GM18909 (cell line): Measurements from ENCODE around the gene CAMK2B.

Source experiments
- ATAC-seq: cut with Tn5 transposase; IDR thresholded peaks from one replicate; pipeline ENCODE4 v1.9.1; 2021; ENCODE audit warnings: mild to moderate bottlenecking; ENCODE audit not compliant: unreplicated experiment, poor library complexity

CAMK2B gene

GRCh38 chr7:44278451-44279161 is 46.8 kb downstream of the CAMK2B start:
- no peak for ATAC-seq

DNA sequence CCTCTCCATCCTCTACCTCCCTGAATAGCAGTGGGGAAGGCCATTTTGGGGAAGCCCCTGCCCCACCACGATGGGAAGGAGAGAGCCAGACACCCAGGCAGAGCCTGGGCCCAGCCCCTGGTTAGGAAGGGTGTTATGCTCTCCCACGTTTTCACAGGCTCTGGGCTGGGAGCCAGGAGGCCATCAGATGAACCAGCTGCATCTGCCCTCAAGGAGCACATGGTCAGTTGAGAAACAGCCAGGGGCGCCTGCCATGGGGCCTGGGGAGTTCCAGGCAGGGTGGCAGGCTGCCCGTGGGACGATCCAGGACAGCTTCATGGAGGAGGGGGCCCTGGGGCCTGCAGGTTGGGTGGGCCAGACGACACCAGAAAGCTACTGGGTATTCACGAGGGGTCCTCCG is 47.5 kb downstream of the CAMK2B start:
- no peak for ATAC-seq

- no peak for ATAC-seq
Observed at GRCh38 chr7:44277391-44277790, 48.0 kb downstream of the CAMK2B start.

GRCh38 chr7:44276571-44277221 is 48.7 kb downstream of the CAMK2B start:
- ATAC-seq = no peak

GRCh38 chr7:44275957-44276570 is 49.3 kb downstream of the CAMK2B start:
- no peak for ATAC-seq

DNA sequence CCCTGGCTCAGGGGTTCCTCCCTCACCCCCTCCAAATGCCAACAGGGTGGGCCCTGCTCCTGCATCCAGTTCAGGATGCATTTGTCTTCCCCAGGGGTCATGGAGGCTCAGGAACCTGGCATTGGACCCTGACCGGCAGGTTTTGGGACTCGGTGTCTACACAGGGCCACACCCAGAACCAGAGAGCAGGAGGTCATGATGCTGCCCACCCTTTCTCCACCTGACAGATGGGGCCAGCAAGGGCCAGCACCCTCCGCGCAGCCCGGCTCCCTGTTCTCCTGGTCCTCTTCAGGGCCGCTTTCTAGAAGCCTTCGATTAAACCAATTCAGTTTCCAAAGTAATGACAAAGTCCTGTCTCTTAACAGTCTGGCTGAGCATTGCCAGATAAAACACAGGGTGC is 50.2 kb downstream of the CAMK2B start:
- no peak for ATAC-seq

DNA sequence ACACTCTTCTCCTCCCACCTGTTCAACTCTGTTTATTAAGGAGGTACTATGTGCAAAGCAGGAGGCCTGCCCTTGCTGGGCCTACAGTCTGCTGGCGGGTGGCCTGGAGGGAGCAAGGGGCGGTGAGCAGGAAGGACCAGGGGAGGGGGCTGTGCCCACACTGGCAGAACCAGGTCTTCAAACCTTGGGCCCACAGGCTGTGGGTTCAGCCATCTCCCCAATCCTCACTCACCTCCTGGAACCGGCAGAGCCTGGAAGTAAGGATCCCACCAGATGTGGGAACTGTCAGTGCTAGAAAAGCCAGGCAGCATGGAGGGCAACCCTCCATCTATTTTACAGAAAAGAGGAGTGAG is 50.8 kb downstream of the CAMK2B start:
- no peak for ATAC-seq

DNA sequence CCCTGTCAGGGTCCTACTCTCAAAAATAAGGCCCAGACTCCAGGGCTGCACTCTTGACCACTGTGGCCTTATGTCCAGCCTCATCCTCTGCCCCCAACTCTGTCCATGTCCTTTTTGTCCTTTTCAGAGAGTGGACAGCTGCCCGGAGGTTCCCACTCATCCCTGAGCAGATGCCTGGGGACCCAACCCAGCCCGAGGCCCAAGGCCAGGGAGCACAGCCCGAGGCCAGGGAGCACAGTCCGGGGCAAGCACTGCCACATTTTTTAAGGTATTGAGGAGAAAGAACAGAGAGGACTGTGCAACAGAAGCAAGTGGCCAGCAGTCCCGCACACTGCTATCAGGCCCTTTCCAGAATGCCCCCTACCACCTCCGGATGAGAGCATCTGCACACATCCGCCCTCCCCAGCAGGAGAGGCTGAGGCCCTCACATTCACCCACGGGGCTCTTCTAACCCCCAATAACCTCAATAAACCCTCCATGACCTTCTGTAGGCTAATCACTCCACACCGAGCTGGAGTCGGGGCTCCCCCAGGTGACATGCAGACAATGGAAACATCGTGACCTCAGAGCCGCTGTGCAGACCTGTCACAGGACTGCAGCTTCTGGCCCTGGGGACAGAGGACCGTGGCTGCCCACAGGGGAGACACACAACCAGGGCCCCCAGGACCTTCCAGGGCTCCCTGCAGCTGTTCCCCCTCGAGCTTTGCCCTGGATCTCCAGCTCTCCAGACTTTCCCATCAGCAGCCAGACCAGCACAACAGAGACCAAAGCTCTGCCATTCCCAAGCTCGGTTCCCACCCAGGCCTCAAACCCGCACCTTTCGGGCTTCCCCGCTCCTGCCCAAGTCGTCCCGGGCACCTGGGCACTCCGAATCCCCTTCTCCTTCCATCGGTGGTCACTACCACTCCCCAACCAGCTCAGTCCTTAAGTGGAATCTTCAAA is 51.4 kb downstream of the CAMK2B start:
- ATAC-seq = no peak

- ATAC-seq = no peak
Observed at GRCh38 chr7:44272981-44273380, 52.4 kb downstream of the CAMK2B start.

DNA sequence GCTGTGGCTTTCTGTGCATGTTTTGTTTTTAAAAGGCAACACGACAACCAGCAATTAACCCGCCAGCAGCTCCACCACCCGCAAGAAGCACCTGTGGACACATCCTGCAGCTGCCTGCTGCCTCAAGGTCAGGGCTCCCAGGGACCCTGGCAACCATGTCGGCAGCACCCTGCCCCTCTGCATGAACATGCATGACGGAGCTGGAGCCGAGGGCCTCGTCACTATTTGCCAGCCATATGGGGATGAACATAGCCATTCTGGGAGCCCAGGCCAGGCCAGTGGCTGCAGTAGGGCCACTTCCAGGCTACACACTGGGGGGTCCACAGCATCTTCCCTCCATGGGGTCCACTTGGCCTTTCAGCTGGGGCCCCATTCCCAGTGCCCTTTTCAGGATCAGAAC is 52.9 kb downstream of the CAMK2B start:
- ATAC-seq = no peak

- ATAC-seq = no peak
Observed at GRCh38 chr7:44269943-44270493, 55.4 kb downstream of the CAMK2B start.

GRCh38 chr7:44269417-44269816 is 56.0 kb downstream of the CAMK2B start:
- ATAC-seq = no peak

DNA sequence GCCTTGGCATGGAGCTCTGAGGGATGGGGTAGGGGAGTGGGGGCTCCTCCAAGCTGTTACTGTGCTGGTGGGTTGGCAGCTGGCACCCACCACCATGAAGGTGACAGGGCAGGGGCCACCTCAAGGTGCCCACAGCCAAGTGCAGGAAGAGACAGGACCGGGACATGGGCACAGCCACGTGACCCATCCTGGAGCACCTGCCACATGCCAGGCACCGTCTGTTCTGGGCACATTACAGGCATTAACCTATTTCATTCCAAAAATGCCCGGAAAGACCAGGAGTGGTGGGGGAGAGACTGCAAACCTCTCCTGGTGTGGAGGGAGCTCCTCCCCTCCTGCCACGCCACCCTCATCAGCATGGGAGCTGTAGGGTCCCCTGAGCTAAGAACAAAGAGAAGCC is 56.7 kb downstream of the CAMK2B start:
- no peak for ATAC-seq

- no peak for ATAC-seq
Observed at GRCh38 chr7:44267719-44268421, 57.5 kb downstream of the CAMK2B start.

- ATAC-seq = no peak
Observed at GRCh38 chr7:44267178-44267577, 58.2 kb downstream of the CAMK2B start.

GRCh38 chr7:44266526-44266925 is 58.9 kb downstream of the CAMK2B start:
- ATAC-seq = no peak

DNA sequence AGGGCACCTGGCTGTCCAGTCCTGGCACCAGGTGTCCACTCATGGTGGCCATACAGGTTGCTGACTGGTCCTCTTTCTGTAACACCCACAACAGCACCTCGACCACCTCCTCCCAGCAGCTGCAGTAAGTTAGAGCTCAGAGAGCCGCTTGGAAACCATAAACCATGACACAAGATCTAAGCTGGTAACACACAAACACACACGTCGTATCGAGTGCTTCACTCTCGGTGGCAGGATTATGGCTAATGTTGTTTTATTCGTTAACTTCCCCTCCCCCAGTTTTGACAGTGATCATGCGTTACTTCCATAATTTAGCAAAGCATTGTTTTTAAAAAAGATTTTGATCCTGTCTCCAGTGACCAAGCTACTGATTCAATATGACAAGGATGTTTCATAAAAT is 59.7 kb downstream of the CAMK2B start:
- ATAC-seq = no peak

DNA sequence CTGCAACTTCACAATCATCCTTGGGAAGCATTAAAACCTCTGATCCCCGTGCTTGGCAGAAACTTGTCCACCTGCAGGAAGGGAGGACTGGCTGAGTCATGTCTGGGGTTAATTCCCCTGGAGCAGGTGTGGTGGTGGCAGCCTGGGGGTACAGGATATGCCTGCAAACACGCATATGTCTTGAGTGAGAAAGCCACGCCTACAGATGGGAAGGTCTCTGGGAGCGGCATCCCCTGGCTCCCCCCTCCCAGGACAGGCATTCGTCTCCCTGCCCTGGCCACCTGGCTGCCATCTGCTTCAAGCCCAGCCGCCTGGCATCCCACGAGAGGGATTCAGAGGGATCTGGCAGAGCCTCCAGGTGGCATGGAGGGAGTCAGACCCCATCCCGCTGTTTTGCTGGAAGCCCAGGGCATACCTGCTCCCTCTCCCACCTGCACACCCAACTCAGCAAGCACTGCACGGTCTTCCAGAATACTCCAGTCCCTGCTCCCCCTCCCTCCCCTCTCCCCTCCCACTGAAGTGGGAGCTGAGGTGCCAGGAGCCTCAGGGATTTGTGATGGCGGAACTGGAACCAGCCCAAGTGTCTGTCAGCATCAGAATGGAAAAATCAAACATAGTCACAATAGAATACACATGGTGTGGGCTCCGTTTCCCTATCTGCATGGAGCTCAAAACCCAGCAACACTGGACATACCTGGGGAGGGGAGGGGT is 61.0 kb downstream of the CAMK2B start:
- no peak for ATAC-seq
